Activated T-cell treated with anti-CD3 and anti-CD28 coated beads for 1 hour (primary cell): ENCODE measurements around the gene TCF12.

Source experiments
- DNase-seq: peaks from one replicate; pipeline ENCODE4 v3.0.0-alpha.2; 2020; ENCODE audit warnings: low read depth

TCF12 gene

DNA sequence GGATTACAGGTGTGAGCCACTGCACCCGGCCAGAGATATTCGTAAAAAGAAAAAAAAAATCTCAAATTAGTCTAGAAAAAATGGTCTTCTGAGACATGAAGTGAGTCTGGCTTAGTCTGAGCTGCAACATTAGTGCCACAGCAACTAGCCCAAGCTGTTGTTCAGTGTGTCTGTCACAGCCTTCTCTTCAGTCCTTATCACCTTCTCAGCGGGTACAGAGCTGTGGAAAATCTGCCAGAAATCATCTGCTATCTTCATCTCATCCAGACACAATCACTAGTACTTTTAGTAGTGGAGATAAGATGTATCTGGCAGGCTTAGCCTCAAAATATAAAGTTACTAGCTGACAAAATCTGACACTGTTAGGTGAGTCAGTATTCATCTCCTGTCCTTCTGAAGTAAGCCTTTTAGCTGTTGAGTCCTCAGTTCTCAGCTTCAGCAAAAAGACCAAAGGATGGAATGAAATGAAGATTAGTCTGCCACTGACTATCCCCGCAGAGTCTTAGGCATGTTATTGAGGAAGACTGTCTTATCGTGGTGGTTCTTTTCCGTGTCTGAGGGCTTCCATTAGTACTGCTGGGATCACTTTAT is 337.4 kb downstream of the TCF12 start:
- DNase-seq = no peak

DNA sequence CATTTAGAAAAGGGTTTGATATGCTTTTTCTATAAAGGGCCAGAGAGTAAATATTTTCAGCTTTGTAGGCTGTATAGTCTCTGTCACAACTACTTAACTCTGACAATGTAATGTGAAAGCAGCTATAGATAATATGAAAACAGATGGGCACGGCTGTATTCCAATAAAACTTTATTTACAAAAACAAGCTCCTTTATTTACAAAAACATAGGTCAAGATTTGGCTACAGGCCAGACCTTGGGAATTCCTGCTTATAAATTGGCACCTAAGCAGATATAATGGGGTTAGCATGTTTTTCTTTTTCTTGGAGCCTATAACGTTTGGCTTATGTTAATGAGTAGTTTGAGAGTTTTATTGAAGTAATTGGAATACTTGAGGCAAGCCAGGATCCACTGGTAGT is 338.5 kb downstream of the TCF12 start:
- no peak for DNase-seq

DNA sequence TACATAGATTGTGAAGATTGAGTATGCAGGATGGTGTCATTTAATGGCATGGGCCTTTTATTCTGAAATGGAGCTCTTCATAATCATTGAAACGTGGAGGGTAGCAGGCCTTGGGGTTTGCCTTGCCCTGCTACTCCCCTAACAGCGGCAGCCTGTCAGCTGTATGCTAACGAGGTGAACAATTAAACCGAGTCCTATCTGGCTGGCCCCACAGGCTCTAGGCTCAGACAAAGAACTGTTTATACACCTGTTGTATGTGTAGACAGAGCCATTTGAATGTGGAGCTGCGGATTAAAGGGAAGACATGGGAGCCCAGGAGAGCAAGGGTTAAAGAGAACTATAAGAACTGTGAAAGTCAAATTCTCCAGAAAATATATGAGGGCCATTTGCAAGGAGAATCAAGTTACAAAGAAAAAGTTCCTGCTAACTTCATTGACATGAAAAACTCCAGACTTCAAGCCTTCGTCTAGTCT is 341.2 kb downstream of the TCF12 start:
- no peak for DNase-seq

DNA sequence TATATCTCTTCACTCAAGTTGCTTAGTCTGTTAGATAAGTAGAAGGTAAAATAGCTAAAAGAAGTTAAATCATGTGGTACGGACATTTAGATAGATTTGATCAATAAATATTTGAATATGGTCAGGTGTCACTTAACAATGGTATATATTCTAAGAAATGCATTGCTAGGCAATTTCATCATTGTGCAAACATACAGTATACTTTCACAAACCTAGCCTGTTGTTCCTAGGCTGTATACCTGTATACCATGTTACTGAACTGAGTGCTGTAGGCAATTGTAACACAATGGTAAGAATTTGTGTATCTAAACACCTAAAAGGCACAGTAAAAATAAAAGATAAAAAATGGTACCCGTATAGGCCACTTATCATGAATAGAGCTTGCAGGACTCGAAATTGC is 345.1 kb downstream of the TCF12 start:
- DNase-seq = no peak

DNA sequence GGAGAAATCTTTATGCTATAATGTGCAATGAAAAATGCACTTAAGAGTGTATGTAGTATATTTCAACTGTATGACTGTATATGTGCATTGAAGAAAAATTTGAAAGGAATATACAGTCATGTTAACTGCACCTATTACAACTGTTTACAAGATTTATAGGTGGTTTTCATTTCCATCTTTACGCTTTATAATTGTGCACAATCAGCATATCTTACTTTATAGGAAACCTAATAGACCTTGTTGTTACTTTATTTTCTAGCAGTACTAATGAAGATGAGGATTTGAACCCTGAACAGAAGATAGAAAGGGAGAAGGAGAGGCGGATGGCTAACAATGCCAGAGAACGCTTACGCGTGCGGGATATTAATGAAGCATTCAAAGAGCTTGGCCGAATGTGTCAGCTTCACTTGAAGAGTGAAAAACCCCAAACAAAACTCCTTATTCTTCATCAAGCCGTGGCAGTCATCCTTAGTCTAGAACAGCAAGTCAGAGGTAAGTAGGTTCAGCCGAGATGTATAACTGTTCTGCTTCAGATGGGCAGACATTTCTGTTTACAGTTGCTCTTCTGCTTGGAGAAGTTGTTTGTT is 354.4 kb downstream of the TCF12 start:
- no peak for DNase-seq

DNA sequence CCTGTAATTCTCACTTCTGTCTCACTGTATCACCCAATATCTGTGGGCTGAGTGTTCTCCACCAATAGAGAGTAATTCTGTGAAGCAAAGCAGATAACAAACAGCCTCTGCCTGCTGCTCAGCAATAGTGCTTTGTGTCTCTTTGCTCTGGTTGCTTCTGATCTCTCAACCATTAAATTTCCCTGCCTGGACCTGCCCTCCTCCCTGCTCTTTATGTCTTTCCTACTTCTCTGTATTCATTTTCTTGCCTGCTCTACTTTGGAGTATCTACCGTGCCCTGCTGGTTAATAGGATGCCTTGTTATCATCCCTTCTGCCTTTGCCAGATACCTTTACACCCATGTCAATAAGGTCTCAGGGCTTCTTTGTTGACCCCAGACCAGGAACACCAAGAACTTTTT is 355.0 kb downstream of the TCF12 start:
- DNase-seq = no peak

DNA sequence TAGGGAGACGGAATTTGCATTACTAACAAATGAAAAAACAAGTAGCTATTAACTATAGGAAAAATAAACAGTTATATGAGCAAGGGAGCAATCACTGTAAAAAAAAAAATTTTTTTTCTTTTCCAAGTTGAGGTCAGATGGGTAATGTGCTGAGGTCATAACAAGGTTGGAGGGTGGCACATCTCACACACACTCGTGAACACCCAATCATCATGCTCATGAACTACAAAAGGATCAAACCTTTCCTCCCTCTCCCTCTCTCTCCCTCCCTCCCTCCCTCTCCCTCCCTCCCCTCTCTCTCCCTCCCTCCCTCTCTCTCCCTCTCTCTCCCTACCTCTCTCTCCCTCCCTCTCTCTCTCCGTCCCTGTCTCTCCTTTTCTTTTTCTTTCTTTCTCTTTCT is 360.0 kb downstream of the TCF12 start:
- DNase-seq = no peak

DNA sequence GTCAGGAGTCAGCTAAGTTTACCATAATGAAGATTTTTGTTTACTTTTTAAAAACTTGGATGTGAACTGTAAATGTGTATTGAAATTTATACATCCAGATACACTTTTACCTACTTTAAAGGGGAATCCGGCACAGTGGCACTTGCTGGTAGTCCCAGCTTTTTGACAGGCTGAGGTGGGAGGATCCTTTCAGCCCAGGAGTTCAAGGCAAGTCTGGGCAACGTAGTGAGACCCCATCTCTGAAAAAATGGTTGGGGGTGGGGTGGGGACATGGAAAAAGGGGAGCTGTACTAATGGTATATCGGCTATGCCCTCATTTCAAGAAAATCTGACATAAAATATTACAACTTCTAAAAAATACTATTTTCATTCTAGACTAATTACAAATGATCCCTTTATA is 362.0 kb downstream of the TCF12 start:
- no peak for DNase-seq

DNA sequence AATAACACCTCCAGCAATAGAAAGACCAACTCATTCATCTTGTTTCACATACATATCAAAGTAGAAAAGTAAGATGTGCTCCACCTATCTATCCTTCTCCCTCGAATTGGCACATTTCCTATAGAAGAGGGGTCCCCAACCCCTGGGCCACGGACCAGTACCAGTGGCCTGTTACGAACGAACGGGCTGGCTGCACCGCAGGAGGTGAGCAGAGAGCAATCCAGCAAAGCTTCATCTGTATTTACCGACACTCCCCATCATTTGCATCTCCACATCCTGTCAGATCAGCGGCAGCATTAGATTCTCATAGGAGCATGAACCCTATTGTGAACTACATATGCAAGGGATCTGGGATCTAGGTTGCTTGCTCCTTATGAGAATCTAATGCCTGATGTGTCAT is 362.9 kb downstream of the TCF12 start:
- no peak for DNase-seq

DNA sequence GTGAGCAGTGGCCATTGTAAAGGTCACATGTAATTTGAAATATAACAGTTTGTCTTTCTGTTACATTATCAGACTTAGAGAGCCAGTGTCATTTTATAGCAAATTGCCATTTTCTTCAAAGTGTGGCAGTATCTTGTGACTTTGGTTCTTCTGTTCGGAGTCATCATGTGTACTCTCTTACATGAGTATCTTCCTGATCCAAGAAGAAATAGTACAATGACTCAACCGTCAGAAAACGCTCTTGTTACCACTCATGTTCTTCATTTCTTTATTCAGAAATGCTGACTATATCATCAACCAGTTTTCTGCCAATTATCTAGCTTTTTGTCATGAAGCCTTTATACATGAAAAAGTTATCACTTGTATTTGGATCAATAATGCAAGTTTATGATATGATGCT is 364.2 kb downstream of the TCF12 start:
- no peak for DNase-seq

DNA sequence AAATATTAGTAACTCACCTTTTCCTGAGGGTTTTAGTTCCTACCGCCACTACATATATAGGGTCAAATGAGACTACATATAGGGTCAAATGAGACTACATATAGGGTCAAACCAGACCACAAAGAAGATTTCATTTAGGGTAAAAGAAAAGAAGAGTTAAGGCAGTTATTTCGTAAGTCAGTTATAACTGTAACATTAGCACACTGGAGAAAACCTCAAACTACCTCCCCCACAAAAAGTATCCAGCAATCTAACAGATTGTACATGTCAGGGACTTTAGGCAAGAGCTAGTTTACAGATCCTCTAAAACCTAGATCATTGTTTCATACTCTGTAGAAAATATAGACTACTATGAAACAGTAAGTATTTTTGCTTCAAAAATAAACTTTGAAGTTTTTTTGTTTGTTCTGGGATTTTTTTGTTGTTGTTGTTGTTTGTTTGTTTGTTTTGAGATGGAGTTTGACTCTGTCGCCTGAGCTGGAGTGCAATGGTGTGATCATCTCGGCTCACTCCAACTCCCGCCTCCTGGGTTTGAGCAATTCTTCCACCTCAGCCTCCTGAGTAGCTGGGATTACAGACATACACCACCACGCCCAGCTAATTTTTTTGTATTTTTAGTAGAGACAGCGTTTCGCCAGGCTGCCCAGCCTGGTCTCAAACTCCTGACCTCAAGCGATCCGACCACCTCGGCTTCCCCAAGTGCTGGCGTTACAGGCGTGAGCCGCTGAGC is 365.5 kb downstream of the TCF12 start:
- no peak for DNase-seq

DNA sequence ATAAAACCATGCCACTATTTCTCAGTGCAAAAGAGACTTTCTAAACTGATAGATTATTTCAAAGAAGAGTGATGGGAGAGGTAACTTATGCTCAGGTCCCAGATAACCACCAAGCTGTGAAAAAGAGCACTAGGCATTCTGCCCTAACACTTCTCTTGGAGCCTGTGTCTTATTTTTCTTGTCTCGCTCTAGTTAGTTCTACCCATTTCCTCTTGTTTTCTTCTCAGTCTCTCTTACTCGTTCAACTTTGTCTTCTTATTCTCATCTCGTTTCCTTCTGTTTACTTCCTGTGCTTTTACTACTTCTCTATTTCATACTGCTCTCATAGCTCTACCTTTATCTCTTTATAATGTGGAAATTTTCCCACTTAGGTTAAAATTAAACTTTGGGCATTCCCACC is 366.1 kb downstream of the TCF12 start:
- no peak for DNase-seq

DNA sequence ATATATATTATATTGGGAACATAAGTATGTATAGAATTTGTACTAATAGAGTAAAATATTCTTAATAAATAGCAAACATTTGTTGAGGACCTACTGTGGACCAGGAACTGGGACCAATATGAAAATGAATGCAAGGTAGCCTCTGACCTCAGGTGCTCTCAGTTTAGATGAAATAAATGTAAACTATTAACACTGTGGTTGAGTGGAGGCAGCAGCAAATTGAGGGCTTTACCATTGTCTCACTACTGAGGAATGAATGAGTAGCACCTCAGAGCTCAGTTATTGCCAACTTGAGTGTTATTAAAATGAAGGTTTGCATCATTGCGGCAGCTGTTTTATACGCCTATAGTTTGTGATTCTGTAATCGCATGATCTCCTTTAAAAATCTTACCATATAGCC is 366.9 kb downstream of the TCF12 start:
- no peak for DNase-seq

DNA sequence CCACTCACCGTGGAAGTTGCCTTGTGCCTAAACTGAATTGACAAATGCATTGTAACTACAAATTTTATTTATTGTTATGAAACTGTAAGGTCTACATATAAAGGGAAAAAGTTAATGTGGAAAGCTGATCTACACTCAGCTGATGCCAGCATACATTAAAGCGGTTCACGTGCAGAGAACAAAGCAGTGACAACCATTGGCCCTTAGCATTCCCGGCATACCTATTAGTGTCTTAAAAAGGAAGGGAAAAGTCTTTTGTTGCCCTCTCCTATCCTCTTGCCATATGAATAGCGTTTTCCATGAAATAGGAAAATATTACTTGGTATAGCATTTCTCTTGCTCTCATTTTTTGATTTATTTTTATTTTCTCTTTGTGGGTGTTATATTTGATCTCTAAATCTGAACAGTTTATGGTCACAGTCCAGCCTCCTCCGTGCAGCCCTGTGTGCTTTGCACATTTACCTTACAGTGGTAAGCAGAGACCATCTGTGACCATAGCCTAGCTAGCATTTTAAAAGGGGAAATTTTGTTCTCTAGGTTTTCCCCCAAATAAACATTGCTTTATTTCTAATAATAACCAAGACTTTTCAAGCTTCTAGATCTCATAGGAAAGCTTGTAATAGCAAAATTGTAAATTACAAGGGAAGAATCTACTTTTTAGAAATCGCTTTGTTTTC is 368.1 kb downstream of the TCF12 start:
- no peak for DNase-seq

DNA sequence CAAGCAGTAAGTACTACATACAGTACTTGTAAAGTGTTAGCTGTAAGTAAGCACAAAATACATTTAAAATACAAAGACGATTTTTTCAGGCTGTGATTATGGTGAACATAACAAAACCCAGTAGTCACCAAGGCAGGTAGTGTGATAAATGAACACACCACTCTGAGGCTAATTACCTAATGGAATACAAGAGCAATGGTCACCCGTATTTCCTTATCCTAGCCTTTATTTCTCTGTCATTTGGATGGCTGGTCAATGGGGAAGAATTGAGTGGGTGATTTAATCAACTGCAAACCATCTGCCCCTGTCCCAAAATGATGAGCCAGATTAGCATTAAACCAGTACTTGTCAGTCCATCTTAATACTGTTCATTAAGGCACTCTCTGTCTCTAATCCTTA is 368.7 kb downstream of the TCF12 start:
- DNase-seq = no peak

DNA sequence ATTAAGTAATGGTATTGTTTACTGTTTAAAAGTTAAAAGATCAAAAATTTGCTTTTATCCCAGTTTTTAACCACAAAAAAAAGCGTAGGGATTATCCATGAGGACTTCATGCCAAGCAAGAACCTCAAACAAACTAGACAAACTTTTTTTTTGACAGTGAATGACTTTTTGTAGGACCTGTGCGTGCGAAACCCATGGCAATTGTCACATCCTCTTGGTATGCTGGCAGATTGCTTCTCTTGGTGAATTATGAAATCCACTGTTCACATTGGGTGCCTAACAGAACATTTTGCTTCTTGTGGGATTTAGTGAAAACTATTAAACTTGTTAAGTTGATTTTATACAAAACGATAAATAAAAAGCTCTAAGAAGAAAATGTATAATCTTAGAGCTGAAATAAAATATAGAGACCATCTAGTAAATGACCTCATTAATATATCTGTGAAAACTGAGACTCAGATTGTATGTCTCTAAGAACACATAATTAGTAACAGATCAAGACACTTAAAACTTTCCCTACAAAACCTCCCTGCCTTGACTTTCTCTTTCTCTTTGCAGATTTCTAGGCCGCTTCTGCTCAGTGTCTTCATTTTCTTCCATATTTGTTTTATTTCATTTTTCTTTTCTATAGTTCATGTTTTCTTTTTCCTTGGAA is 370.6 kb downstream of the TCF12 start:
- DNase-seq = no peak

DNA sequence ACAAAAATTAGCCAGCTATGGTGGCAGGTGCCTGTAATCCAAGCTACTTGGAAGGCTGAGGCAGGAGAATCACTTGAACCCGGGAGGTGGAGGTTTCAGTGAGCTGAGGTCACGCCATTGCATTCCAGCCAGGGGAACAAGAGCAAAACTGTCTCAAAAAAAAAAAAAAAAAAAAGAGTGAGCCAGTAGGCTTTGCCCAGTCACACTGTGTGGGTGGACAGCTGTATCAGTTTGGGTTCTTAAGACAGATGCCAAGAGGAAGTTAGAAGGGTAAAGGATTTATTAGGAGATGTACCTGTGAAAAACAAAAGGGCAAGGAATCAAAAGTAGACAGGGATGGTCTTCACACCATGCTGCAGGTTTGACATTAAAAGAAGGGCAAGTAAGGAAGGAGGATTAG is 371.7 kb downstream of the TCF12 start:
- DNase-seq = no peak

DNA sequence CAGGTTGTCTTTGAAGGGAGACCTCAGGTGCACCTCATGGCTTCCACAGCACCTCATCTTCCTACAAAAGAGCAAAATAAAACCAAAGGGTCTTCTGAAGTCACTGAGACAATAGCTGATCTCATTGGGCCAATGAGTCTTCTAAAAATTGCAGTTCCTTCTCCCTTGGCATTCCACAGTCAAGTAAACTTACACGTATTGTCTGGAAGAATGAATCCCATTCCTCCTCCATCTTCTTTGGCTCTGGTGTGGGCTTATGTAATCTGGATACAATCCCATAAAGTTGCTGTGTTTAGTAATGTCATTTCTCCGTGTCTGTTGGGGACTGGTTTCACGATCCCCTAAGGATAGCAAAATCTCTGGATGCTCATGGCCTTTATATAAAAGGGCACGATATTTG is 372.4 kb downstream of the TCF12 start:
- DNase-seq = no peak

DNA sequence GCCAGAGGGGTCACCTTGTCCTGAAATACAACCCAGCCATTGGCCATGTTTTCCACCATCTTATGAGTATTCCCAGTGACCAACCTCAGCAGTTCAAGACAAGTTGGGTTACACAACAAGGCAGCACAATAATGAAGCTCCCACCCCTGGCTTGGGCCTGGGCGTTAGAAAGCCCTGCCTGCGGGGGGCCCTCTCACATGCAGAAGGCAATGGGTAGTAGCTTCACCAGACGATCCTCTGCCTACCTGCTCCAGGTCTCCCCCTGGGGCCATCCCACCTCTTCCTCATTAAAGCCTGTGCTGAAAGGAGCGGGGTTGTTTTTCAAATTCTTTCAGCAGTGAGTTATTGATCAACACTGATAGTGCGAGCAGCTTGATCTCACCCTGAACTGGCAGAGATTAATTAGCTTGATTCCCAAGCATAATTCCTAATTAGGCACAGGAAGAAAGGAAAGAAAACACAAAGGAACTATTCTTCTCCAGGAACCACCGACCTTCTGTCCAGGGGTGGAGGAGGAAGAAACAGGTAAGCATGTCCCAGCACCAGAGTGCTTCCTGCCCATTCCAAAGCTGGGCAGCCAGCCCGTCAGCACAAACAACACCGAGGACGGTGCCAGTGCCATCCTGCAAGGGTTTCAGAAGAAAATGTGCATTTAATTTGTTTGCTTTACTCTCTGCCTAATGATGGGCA is 378.2 kb downstream of the TCF12 start:
- no peak for DNase-seq

DNA sequence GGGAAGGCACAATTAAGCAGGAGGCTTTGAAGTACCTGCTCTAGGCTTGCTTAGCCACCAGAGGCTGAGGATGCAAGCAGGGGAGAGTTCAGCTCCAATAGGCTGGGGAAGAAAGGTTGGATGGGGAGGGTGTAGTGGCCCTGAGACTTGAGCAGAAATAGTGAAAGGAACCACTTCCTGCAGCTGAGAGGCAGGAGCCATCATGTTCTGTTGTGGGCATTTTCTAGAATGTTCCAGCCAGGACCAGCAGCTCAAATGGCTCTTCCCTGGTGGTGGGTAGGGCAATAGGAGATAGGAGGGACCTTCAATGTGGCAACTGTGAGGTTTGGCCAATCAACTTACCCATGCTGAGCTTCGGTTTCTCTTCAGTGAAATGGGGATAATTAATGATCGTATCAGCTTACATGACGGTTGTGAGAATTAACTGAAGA is 378.7 kb downstream of the TCF12 start:
- no peak for DNase-seq

DNA sequence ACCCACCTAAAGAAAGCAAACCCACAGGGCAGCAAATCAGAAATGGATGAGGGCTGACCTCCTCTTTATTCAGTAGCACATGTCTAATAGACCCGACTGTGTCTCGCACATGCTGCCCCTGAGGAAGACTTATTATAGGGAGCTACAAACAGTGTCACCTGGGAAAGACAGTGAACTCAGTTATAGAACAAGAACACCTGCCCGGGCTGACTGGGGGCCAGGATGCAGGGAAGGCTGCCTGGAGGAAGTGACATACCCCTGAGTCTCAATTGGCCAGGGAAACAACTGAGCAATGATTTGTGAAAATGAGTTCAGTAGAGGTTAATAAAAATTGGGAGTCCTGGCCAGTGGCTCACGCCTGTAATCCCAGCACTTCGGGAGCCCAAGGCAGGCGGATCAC is 379.2 kb downstream of the TCF12 start:
- no peak for DNase-seq

DNA sequence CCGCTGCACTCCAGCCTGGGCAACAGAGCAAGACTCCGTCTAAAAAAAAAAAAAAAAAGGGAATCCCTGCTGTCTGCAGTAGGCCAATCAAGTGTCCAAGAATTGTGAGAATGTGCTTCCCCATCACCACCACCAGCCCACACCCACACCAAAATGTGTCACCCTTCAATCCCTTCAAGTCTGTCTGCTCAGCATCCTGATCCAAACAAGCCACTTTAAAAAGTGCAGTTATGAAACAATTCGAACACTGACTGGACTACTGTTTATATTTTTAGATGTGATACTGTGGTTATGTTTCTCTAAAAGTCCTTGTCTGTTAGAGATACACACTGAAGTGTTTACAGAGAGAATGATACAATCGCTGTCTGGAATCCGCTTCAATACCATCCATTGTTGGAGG is 379.8 kb downstream of the TCF12 start:
- DNase-seq = no peak
